ENCODE results near the gene TMEM198. TPM values are rescaled to one million over a fixed set of nuclear protein-coding genes. Genes with fewer than 3 reads are reported as not detected.

TMEM198 gene
- total and polyA plus RNA-seq, 9 of the 15 experiments (the other 6 are each of a cell fraction or from before 2014, with no cell fraction given): 0.03 to 3.8 (median 1.0) TPM

- peak in 1 of 2 experiments; percentile 55; a peak in 1 of 4 replicates for TF ChIP-seq KDM4B (IDR thresholded peaks at IDR 0.05; ENCODE audit: borderline replicate concordance in 2 of 2, low read depth in 1 of 2)
- no peak for TF ChIP-seq THAP7 (CRISPR knock-in tag; IDR thresholded peaks at IDR 0.05)
- TF ChIP-seq POLR2AphosphoS5 (IDR thresholded peaks at IDR 0.05; ENCODE audit: control insufficient read depth, insufficient read depth, low read depth, low read length): no peak
- TF ChIP-seq E4F1 (CRISPR knock-in tag; IDR thresholded peaks at IDR 0.05; ENCODE audit: borderline replicate concordance): no peak
- TF ChIP-seq SNRNP70 (optimal IDR thresholded peaks at IDR 0.05; ENCODE audit: low read depth, low read length): no peak
- TF ChIP-seq ATF7 (IDR thresholded peaks at IDR 0.05): no peak
- TF ChIP-seq SIN3B (IDR thresholded peaks at IDR 0.05; ENCODE audit: low read depth): no peak
- no peak for TF ChIP-seq TRIM28 (IDR thresholded peaks at IDR 0.05)
- TF ChIP-seq ETS1 (conservative IDR thresholded peaks at IDR 0.05; ENCODE audit: control insufficient read depth, low read depth, low read length): no peak
- TF ChIP-seq RBM14 (IDR thresholded peaks at IDR 0.05; ENCODE audit: borderline replicate concordance, insufficient read depth, low read depth, low read length): no peak
- no peak for TF ChIP-seq ZNF79 (CRISPR knock-in tag; IDR thresholded peaks at IDR 0.05; ENCODE audit: low read depth)
- no peak for TF ChIP-seq PTRF (tag; IDR thresholded peaks at IDR 0.05)
- TF ChIP-seq TCF3 (CRISPR knock-in tag; IDR thresholded peaks at IDR 0.05): peak; percentile 84
- peak; percentile 89 for TF ChIP-seq HLTF (IDR thresholded peaks at IDR 0.05)
- TF ChIP-seq HMGXB4 (CRISPR knock-in tag; IDR thresholded peaks at IDR 0.05): no peak
- peak; percentile 57 for TF ChIP-seq SP1 (CRISPR knock-in tag; IDR thresholded peaks at IDR 0.05)
- no peak for TF ChIP-seq PTTG1 (tag; IDR thresholded peaks at IDR 0.05; ENCODE audit: low read depth)
- no peak for TF ChIP-seq ARID3B (CRISPR knock-in tag; IDR thresholded peaks at IDR 0.05; ENCODE audit: borderline replicate concordance)
- TF ChIP-seq ZNF583 (CRISPR knock-in tag; IDR thresholded peaks at IDR 0.05): no peak
- no peak for TF ChIP-seq SMAD3 (CRISPR knock-in tag; conservative IDR thresholded peaks at IDR 0.05)
- no peak for TF ChIP-seq SMAD2 (IDR thresholded peaks at IDR 0.05; ENCODE audit: low read depth, low read length)
Observed at GRCh38 chr2:219521066-219521880, 22.6 kb upstream of the TMEM198 start (continued).

Measured in K562 (cell line).